Measurements from ENCODE around the gene SERPINA10.

- no peak for TF ChIP-seq CTCF (conservative IDR thresholded peaks at IDR 0.05; ENCODE audit: low read depth in 2 of 2)
- TF ChIP-seq REST (IDR thresholded peaks at IDR 0.05; ENCODE audit: unreplicated experiment), result no peak
- TF ChIP-seq POLR2AphosphoS5 (IDR thresholded peaks at IDR 0.05; ENCODE audit: low read depth), result no peak
- TF ChIP-seq EZH2 (IDR thresholded peaks at IDR 0.05; ENCODE audit: low read depth, unreplicated experiment), result no peak
- TF ChIP-seq ZNF331 (CRISPR knock-in tag; IDR thresholded peaks at IDR 0.05; ENCODE audit: low read depth), result no peak
- TF ChIP-seq, protein P1, sequence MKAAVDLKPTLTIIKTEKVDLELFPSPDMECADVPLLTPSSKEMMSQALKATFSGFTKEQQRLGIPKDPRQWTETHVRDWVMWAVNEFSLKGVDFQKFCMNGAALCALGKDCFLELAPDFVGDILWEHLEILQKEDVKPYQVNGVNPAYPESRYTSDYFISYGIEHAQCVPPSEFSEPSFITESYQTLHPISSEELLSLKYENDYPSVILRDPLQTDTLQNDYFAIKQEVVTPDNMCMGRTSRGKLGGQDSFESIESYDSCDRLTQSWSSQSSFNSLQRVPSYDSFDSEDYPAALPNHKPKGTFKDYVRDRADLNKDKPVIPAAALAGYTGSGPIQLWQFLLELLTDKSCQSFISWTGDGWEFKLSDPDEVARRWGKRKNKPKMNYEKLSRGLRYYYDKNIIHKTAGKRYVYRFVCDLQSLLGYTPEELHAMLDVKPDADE (IDR thresholded peaks at IDR 0.05), result no peak
- TF ChIP-seq EZH2phosphoT487 (IDR thresholded peaks at IDR 0.05; ENCODE audit: unreplicated experiment), result no peak
- TF ChIP-seq STAT1 (IDR thresholded peaks at IDR 0.05; ENCODE audit: unreplicated experiment), result no peak
Observed at GRCh38 chr14:94239406-94239805, 53.7 kb downstream of the SERPINA10 start.

All from GM23338 (cell line).